ENCODE results near the gene SIGLEC11. TPM values are rescaled to one million over a fixed set of nuclear protein-coding genes. Genes with fewer than 3 reads are reported as not detected.
"Not testable (repeated sequence)": the region's sequence is repeated elsewhere in the genome, so short reads cannot be mapped to it uniquely, and the experiment has no call there.

SIGLEC11 gene
- total and polyA plus RNA-seq, 12 donors: 11.2 to 180 (median 50.5) TPM

GRCh38 chr19:49929121-49929610 is 31.8 kb downstream of the SIGLEC11 start, which contains the start of the genes ATF5 and NUP62:
Gene ATF5 (plus strand): TSS chr19:49929205. CDS start chr19:49930851, 1,646 bp downstream.
Gene NUP62 (minus strand): TSS chr19:49929504. CDS start chr19:49909807, 19,697 bp downstream.
- WGBS, 4 donors: 0 to 5% (median 1%) methylated on average over 4 to 48 of the region's 48 CpGs
- no peaks in the 10 kb centered on the region for H3K27me3 ChIP-seq
- peak within 1 kb of the TSS; percentile 86 to 98 (median 96) for H3K4me3 ChIP-seq
- H3K36me3 ChIP-seq (replicated peaks in 1 of 2): peaks cover 0 to 17% of the 10 kb centered on the region in 2 donors
- DNase-seq: peak; percentile 88 to 94 (median 92)
- no peaks in the 10 kb centered on the region for H3K9me3 ChIP-seq (replicated peaks in 1 of 3)
- TF ChIP-seq CTCF (IDR thresholded peaks at IDR 0.05): no peak
- no peak for TF ChIP-seq POLR2A (IDR thresholded peaks at IDR 0.05)
- H3K4me1 ChIP-seq (replicated peaks in 1 of 2): peaks cover 16 to 24% of the 10 kb centered on the region in 2 donors
- intact Hi-C loops (cut with DNase I): no loop called here
- H3K27ac ChIP-seq: peak within 1 kb of the TSS; percentile 95 to 98 (median 96)

GRCh38 chr19:49927526-49928264 is 33.3 kb downstream of the SIGLEC11 start:
- intact Hi-C loops (cut with DNase I): no loop called here
- Histone ChIP-seq H3K27ac (peak overlapping the region in 3 of 5 donors; percentile 95 to 97 (median 96)), H3K4me1 (replicated peaks in 1 of 2) (peaks cover 20 to 37% of the 10 kb centered on the region in 2 donors), H3K27me3 (no peaks in the 10 kb centered on the region), H3K36me3 (replicated peaks in 1 of 2) (peaks cover 0 to 26% of the 10 kb centered on the region in 2 donors), H3K4me3 (peak overlapping the region in 1 of 4 donors; percentile 86), H3K9me3 (replicated peaks in 1 of 3) (no peaks in the 10 kb centered on the region)
- no peak for DNase-seq
- 63 to 67% (median 66%) methylated on average over 12 to 14 of the region's 14 CpGs for WGBS, 4 donors
- TF ChIP-seq CTCF (IDR thresholded peaks at IDR 0.05) (no peak), POLR2A (IDR thresholded peaks at IDR 0.05) (no peak)

- Histone ChIP-seq H3K4me1 (replicated peaks in 1 of 2) (peaks cover 21 to 47% of the 10 kb centered on the region in 2 donors), H3K9me3 (replicated peaks in 1 of 3) (no peaks in the 10 kb centered on the region), H3K27ac (no peak overlapping the region), H3K36me3 (replicated peaks in 1 of 2) (peaks cover 0 to 29% of the 10 kb centered on the region in 2 donors), H3K4me3 (no peak overlapping the region), H3K27me3 (no peaks in the 10 kb centered on the region)
- intact Hi-C loops (cut with DNase I): no loop called here
- 93 to 98% (median 95%) methylated on average over 10 of the region's 10 CpGs for WGBS, 4 donors
- TF ChIP-seq CTCF (IDR thresholded peaks at IDR 0.05) (no peak), POLR2A (IDR thresholded peaks at IDR 0.05) (no peak)
- no peak for DNase-seq
These were observed 34.5 kb downstream of the SIGLEC11 start for GRCh38 chr19:49926515-49926914.

- no peaks in the 10 kb centered on the region for H3K27me3 ChIP-seq
- H3K9me3 ChIP-seq (replicated peaks in 1 of 3): no peaks in the 10 kb centered on the region
- H3K4me1 ChIP-seq (replicated peaks in 1 of 2): peaks cover 21 to 47% of the 10 kb centered on the region in 2 donors
- WGBS, 4 donors: 94 to 96% (median 94%) methylated on average over 5 of the region's 5 CpGs
- peaks cover 0 to 29% of the 10 kb centered on the region in 2 donors for H3K36me3 ChIP-seq (replicated peaks in 1 of 2)
- TF ChIP-seq CTCF (IDR thresholded peaks at IDR 0.05): no peak
- TF ChIP-seq POLR2A (IDR thresholded peaks at IDR 0.05): no peak
- H3K4me3 ChIP-seq: no peak overlapping the region
- no peak for DNase-seq
- intact Hi-C loops (cut with DNase I): no loop called here
- no peak overlapping the region for H3K27ac ChIP-seq
These were observed 35.5 kb downstream of the SIGLEC11 start for GRCh38 chr19:49925486-49925885.

- H3K27me3 ChIP-seq; DNase-seq; H3K4me3 ChIP-seq; H3K9me3 ChIP-seq (replicated peaks in 1 of 3); H3K27ac ChIP-seq; intact Hi-C loops (cut with DNase I): not testable (repeated sequence)
- H3K4me1 ChIP-seq (replicated peaks in 1 of 2): peaks cover 21 to 43% of the 10 kb centered on the region in 2 donors
- WGBS, 4 donors: 93 to 100% (median 95%) methylated on average over 12 to 13 of the region's 13 CpGs
- H3K36me3 ChIP-seq (replicated peaks in 1 of 2): peaks cover 0 to 29% of the 10 kb centered on the region in 2 donors
These were observed 36.1 kb downstream of the SIGLEC11 start for GRCh38 chr19:49924881-49925210.

Measured in adrenal gland (tissue), 12 donors.